Skin of body (tissue), 2 donors: Measurements from ENCODE around the gene ANAPC5. TPM values are rescaled to one million over a fixed set of nuclear protein-coding genes. Genes with fewer than 3 reads are reported as not detected.
"Not testable (repeated sequence)": the region's sequence is repeated elsewhere in the genome, so short reads cannot be mapped to it uniquely, and the experiment has no call there.

Source experiments
- DNase-seq: peaks from one replicate; lab custom pipeline; 2025; lab: John Stamatoyannopoulos, UW
- total RNA-seq: library from RNA; depleted of rRNA; stranded (reverse); fragments of >200 nt; gene quantifications from one replicate; pipeline ENCODE4 v1.2.3, GENCODE V29; 2014

Gene ANAPC5
- total RNA-seq, 1 donor from 2014 or later, result 134 TPM

DNA sequence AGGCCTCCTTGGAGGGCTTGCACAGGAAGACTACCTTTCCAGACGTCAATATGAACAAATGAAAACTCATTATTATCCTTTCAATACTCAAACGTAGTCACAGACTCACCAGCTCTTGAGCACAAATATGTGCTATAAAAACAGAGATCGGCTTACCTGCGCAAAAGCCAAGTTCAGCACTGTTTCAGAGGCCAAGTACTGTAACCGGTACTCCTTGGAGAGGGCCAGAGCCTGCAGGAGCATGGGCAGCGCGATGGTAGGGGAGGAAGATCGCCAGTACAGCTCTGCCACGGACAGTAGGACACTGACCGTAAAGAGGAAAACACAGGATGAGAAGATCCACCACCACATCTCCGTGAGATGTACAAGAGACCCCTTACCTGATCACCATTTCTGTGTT is 34.1 kb downstream of the ANAPC5 start:
- DNase-seq, result no peak

DNA sequence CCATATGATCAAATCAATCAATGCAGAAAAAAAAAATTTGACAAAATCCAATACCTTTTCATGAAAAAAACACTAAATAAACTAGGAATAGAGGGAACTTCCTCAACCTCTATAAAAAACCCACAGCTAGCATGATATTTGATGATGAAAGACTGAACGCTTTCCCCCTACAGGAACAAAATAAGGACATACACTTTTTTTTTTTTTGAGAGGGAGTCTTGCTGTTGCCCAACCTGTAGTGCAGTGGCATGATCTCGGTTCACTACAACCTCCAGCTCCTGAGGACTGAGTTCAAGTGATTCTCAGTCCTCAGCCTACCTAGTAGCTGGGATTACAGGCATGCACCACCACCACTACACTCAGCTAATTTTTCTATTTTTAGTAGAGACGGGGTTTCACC is 37.8 kb downstream of the ANAPC5 start:
- DNase-seq, result no peak

DNA sequence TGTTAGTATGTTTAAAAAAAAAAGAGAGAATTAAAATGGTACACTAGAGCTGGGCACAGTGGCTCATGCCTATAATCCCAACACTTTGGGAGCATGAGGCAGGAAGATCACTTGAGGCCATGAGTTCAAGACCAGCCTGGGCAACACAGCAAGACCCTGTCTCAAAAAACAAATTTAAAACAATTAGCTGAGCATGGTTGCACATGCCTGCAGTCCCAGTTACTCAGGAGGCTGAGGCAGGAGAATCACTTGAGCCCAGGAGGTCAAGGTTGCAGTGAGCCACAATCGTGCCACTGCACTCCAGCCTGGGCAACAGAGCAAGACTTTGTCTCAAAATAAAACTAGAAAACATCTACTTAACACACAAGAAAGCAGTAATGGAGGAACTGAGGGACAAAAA is 42.0 kb downstream of the ANAPC5 start:
- not testable (repeated sequence) for DNase-seq

DNA sequence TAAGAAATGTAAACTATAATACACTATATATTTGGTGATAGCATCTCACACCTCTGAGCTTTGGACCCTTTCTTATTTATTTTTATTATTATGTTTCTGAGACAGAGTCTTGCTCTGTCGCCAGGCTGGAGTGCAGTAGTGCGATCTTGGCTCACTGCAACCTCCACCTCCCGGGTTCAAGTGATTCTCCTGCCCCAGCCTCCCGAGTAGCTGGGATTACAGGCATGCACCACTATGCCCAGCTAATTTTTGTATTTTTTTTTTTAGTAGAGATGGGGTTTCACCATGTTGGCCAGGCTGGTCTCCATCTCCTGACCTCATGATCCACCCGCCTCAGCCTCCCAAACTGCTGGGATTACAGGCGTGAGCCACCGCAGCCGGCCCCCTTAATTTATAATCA is 44.8 kb downstream of the ANAPC5 start:
- not testable (repeated sequence) for DNase-seq

DNA sequence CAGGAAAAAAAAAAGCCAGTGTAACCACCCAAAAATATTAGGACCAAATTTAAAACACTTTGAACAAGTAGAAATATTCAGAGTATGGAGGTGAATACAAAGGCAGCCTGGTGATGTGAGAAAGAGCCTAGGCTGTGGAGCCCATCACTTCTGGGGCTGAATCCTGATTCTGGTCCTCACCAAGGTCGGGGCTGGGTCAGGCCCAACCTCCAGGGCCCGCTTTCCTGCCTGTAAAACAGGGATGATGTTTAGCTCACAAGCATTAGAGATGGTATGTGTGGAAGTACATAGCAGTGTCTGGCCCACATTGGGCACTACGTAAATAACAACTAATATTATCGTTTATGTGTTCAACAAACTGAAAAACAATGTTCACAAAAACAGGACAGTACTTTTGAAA is 47.9 kb downstream of the ANAPC5 start:
- DNase-seq, result no peak

DNA sequence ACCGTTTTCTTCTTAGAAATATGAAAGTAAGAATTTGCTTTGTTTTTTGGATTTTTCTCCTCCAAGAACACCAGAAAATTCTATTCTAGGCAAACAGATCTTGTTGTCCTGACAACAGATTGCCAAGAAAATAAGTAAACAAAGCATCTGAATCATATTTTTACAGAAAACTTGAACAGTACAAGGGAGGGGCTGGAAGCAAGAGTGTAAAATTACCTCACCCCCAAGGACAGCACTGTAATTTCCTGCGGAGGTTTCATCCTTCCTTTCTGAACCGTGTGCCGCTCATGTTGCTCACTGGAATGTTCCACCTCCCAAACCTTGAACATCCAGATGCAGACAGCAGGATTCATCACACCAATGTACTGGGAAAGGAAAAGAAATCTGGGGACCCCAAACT is 50.3 kb downstream of the ANAPC5 start:
- no peak for DNase-seq

DNA sequence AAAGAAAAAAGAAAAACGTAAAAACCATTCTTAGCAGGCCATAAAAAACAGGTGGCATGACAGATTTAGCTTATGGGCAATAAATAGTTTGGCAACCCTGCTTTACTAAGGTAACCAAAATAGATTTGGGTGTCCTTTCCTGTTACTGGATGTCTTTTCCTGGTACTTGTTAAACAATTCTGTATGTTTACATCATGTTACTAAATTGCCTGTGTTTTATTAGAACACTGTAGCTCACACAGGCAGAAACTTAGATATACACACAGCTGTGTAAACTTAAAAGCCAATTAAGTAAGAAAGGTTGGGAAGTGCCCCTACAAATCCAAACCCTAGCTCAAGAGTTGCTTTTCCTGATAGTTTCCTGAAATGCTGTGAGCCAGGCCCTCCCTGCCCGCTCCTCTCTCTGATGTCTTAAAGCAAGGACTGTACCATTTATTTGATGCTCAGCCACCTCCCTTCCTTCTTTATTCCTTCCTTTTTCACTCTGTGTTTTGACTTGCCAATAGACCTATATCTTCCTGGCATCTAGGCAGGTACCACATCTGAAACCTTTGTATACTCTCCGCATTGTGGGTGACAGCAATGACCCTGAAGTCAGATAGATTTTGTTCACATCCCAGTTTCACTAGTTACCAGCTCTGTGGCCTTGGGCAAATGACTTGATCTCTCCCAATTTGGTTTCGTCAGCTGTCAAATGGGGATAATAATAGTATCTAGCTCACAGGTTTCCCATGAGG is 52.0 kb downstream of the ANAPC5 start:
- DNase-seq, result no peak

DNA sequence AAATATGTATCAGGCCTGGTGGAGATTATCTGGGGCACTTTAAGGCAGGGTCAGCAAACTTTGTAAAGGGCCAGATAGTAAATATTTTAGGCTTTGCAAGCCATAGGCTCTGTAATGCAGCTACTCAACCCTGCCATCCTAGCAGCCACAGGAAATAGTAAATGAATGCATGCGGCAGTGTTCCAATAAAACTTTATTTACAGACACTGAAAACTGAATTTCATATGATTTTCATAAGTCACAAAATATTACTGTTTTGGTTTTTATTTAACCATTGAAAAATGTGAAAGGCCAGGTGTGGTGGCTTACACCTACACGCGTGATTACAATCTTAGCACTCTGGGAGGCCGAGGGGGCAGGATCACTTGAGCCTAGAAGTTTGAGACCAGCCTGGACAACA is 52.5 kb downstream of the ANAPC5 start:
- no peak for DNase-seq

DNA sequence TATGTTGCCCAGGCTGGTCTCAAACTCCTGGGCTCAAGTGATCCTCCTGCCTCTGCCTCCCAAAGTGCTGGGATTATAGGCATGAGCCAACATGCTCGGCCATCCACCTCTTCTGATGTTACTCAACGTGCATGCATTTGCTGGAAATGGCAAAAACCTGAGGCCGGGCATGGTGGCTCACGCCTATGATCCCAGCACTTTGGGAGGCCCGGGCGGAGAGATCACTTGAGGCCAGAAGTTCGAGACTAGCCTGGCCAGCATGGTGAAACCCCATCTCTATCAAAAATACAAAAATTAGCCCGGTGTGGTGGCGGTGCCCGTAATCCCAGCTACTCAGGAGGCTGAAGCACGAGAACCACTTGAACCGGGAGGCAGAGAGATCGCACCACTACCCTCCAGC is 53.8 kb downstream of the ANAPC5 start:
- DNase-seq, result not testable (repeated sequence)

DNA sequence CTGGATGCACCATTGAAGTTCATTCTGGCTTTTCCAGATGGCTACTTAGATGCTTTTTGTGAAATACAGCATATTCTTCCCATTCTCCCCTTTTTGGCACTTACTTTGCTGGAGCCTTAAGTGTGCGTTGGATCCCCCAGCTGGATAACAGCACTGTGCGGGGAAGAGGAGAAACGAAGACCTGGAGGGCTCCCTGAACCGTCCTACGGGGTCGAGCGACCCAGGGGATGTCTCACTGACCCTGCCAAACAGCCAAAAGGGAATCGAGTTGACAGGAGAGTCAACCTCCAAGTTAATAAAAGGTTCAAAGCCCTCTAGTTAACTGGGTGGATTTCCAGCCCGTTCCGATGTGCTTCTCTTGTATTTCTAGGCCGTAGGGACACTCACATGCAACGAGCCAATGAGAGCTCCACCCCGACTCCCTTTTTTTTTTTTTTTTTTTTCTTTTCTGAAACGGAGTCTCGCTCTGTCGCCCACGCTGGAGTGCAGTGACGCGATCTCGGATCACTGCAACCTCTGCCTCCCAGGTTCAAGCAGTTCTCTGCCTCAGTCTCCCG is 54.7 kb downstream of the ANAPC5 start:
- peak; percentile 19 for DNase-seq

DNA sequence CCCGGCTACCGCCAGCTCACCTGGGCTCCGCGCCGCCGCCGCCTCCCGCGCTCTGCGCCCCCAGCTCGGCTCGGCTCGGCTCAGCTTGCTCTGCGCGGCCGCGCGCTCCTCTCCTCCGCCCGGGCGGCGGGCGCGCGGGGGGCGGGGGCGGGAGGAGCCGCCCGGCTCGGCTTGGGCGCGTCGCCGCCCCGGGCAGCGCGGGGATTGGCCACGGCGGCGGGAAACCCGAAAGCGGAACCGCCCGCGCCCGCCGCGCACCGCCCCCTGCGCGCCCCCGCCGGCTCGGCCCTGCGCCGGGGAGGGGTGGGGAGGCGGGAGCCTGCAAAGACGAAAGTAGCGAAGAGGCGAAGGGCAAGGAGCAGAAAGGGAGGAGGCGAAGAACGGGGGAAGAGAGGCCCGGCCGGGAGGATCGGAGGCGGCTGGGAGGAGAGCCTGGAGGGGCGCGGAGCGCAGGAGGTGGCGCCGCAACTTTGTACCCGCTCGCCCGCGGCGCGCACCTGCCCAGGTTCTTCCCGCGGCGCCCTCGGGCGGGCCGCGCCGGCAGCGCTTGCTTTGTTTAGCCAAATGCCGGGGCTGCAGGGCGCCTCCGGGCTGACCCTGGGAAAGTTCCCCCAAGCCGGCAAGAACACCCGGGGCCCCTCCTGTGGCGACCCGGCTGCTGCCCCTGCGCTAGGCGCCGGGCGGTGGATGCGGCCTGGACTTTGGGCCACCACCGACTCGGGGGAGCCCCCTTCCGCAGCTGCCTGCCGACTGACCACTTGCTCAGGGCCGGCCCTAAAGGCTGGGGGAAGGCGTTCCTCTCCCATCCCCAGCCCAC is 55.4 kb downstream of the ANAPC5 start, which contains the start of gene CAMKK2:
TSS of gene CAMKK2 (minus strand) at position 92 of the 817 bp plus-strand sequence. CDS start 22,183 bp downstream, outside the sequence.
- peak; percentile 73 for DNase-seq

DNA sequence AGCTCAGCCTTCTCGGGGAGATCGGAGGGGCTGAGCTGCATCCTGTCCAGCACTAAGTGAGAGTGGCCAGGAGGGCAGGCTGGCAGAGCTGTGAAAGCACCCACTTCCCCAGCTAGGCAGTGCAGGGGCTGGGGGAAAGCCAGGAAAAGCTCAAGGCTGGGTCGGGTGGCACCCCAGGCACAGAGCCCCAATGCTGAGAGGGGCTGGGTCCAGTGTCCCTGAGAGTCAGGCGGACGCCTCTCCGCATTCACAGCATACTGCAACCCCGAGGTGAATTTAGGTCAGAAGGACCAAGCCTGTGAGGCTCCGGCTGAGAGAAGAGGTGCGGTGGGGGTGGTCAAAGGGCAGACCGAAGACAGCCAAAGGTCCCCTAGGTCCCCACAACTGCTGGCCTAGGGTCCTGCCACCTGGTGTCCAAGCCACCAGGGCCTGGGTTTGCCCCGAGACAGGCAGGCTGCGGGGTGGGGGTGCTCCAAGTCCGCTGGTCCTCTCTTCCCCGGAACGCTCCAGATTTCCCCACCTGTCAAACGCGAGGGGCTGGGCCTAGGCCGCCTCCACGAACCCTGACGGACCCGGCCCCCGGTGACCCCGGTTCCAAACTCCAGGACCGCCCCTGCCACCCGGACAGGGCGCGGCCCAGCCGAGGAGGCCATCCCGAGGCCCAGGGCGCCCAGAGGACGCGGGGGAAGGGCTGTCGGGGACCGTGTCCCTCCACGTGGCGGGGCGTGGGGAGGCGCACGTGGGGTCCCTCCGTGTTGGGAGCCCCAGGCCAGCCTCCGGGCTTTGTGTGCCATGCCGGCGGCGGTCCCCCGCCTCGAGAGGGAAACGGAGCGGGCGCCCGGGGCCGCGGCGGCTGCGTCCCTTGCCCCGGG is 56.2 kb downstream of the ANAPC5 start:
- no peak for DNase-seq

DNA sequence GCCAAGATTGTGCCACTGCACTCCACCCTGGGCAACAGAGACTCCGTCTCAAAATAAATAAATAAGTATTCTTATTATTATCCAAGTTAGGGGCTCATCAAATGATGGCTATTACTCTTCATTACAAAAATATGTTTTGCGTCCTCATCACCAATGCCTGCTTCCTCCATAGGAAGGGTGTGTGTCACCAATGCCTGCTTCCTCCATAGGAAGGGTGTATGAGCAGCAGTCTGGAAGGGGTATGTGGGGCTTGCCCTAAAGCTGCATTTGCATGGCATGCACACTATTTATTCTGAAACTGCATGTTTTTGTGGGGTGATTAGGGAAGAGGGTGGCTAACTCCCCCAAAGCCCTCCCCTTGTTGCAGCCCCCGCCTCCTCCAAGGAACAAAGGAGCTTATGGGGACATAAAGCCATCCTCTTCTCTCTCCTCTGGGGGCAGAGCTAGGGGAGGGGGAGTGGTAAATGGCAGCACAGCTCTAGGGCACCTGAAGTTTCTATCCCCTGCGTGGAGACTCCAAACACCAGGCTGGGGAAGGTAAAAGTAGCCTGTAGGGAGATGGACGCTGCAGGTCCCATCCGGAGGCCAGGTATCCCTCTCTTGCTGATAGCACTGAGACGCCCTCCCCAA is 57.0 kb downstream of the ANAPC5 start:
- DNase-seq, result no peak

DNA sequence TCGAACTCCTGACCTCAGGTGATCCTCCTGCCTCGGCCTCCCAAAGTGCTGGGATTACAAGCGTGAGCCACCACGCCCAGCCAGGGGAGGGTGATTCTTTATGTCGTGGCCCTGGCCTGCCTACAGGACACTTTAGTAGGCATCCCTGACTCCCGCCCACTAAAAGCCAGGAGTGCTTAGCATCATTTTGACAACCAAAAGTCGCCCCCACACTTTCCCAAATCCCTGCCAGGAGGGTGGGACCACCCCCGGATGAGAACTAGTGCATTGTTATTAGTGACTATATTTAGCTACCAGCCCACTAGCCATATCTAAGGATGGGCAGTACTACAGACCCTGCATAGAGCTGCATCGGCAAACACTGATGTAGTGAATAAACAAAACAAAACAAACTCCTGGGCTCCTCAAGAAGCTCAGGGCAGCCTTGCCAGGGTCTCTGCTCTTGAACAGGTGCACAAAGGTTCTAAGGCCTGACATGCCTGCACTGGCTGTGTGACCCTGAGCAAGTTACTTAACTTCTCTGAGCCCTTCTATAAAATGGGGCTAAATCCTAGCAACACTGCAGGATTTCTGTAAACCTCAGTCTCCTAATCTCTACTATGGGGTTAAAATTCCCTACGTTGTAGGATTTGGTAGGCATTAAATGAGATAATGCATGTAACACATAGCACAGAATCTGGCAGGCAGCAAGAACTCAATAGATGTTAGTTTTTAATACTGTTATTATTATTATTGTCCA is 57.9 kb downstream of the ANAPC5 start:
- no peak for DNase-seq

DNA sequence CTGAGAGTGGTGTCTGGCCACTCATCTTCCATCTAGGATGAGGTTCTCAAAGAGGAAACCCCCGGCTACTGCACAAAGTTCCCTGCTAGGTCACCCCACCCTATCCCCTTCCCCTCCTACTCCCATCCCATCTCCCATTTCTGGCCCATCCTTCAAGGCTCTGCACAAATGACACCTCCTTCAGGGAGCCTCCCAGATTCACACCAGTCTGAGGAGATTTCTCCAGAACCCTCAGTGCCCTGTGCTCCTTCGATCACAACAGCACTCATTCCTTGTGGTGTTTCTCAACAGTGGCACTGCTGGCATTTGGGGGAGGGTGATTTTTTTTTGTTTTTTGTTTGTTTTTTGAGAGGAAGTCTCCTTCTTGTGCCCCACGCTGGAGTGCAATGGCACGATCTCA is 58.6 kb downstream of the ANAPC5 start:
- no peak for DNase-seq

DNA sequence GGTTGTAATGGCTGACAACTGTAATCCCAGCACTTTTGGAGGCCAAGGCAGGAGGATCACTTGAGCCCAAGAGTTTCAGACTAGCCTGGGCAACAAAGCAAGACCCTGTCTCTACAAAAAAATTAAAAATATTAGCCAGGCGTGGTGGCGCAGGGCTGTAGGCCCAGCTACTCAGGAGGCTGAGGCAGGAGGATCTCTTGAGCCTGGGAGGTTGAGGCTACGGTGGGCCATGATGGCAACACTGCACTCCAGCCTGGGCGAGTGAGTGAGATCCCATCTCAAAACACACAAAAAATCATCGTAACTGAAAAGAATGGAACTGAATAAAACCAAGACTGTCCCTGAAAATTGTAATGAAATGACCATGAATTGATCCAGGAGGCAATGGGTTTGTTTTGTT is 61.8 kb downstream of the ANAPC5 start:
- no peak for DNase-seq

DNA sequence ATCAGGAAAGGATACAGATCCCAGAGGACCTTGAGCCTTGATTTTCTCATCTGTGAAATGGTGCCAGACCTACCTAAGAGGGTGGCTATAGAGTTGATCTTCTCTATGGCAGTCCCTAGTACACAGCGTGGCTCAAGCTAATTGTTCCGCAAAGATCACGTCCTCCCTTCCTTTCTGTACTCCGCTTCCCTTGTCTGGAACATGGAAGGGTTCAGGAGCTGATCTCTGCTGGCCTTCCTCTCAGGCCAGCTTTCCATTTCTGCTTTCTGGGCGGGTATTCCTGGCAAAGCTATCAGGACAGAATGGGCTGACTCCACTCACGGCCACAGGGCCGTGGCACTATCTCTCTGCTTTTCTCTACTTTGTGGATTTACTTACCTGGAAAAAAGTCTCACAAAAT is 62.2 kb downstream of the ANAPC5 start:
- no peak for DNase-seq

DNA sequence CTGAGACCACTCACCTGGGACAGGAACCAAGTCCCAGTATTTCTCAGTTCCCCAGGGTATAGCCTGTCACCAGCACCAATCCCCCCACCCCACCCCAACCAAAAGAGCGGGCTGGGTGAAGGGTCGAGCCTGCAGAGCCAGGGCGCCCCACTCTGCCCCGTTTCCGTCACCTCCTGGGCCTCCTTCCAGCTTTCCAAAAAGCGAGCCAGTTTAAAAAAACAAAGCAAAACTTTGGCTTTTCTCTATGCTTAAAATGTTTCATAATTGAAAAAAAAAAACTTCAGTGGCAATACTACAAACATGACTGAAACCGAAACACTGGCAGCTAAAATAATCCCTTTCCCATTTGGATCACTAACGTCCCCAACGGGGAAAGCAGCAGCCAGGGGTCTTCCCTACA is 63.2 kb downstream of the ANAPC5 start:
- no peak for DNase-seq

DNA sequence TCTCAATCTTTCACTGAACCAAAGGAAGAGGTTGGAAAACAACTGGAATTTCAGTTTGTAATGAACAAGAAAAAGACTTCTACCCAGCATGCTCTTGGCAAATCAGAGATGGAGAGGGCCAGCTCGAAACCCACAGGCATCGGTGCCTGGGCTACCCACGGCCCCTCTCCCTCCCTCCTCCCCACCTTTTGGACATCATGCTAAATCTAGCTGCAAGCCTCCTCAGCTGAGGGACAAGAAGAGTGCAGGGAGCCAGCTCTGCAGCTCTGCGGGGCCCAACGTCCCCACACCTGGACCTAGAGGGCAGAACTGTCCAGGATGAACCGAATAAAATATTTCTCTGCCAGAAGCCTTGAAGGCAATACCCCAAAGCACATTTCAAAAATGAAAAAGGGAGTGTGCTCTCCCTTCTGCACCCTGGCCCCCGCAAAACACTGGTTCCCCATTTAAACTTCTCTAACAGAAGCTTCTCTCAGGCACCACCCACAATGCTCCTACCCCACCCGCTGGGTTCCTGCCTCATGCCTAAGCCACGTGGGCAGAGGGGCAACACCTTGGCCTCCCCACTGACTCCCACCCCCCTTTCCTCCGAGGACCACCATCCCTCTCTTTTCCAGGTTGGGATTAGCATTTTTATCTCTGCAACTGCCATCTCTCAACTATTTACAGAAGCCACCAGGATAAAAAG is 63.9 kb downstream of the ANAPC5 start:
- DNase-seq, result no peak
